AG04449 (cell line): Measurements from ENCODE around the gene FAT1.

Experiments used
- CTCF ChIA-PET: fragments of 350-600 bp; formaldehyde crosslinking; extraction: SDS; loops from one replicate; lab custom pipeline; 2021; ENCODE audit warnings: antibody characterized with exemption; lab: Yijun Ruan, JAX
- POLR2A ChIA-PET: fragments of 400-600, 350-600 bp; formaldehyde crosslinking; extraction: SDS; loops from one replicate; lab custom pipeline; 2020; ENCODE audit warnings: antibody characterized with exemption, inconsistent platforms; lab: Yijun Ruan, JAX
- DNase-seq: peaks from one replicate; pipeline ENCODE4 v3.0.0-alpha.2; 2010; ENCODE audit warnings: low read depth, low spot score
- H3K4me3 ChIP-seq: 2 replicates; pipeline ENCODE4 v1.5.1; 2011; ENCODE audit warnings: low read depth, mild to moderate bottlenecking, control low read depth, low read length
- CTCF ChIP-seq: IDR thresholded peaks from one replicate; pipeline ENCODE4 v1.5.1; 2011; ENCODE audit warnings: mild to moderate bottlenecking, moderate library complexity, low read length, control low read depth, inconsistent platforms; ENCODE audit not compliant: insufficient read depth; ENCODE audit errors: missing control alignments

Gene FAT1

GRCh38 chr4:186754976-186755375 is 31.3 kb upstream of the FAT1 start:
- ChIA-PET CTCF (no interaction called here), POLR2A (no interaction called here)
- no peak for DNase-seq
- no peak for TF ChIP-seq CTCF
- no peak overlapping the region for H3K4me3 ChIP-seq

- CTCF ChIA-PET, result no interaction called here
- TF ChIP-seq CTCF, result no peak
- H3K4me3 ChIP-seq, result no peak overlapping the region
- DNase-seq, result no peak
- POLR2A ChIA-PET, result no interaction called here
These were observed 28.7 kb upstream of the FAT1 start for GRCh38 chr4:186752325-186752724.

GRCh38 chr4:186749611-186750281 is 26.1 kb upstream of the FAT1 start:
- ChIA-PET CTCF (interaction anchor here (0.5 kb wide), 1 partner anchor 115 kb away, joined by 3 read pairs; no protein-coding TSS in a partner anchor), POLR2A (no interaction called here)
- no peak for DNase-seq
- no peak for TF ChIP-seq CTCF
- no peak overlapping the region for H3K4me3 ChIP-seq

GRCh38 chr4:186746581-186746980 is 22.9 kb upstream of the FAT1 start:
- CTCF ChIA-PET, result no interaction called here
- no peak for TF ChIP-seq CTCF
- POLR2A ChIA-PET, result no interaction called here
- no peak for DNase-seq
- no peak overlapping the region for H3K4me3 ChIP-seq

- no peak overlapping the region for H3K4me3 ChIP-seq
- TF ChIP-seq CTCF, result no peak
- CTCF ChIA-PET, result no interaction called here
- POLR2A ChIA-PET, result no interaction called here
- no peak for DNase-seq
These were observed 19.6 kb upstream of the FAT1 start for GRCh38 chr4:186743261-186743660.

- TF ChIP-seq CTCF, result no peak
- no peak overlapping the region for H3K4me3 ChIP-seq
- ChIA-PET POLR2A (no interaction called here), CTCF (no interaction called here)
- no peak for DNase-seq
These were observed 17.2 kb upstream of the FAT1 start for GRCh38 chr4:186740822-186741221.
